ENCODE data around the gene PFKFB4. TPM values are rescaled to one million over a fixed set of nuclear protein-coding genes. Genes with fewer than 3 reads are reported as not detected.

Gene PFKFB4
- polyA plus RNA-seq, 1 of the 3 experiments (the other 2 are of a cell fraction) = 5.7 TPM

Small RNAs within 50 kb of the gene (small RNA-seq; reads per million reads assigned to genes)
- 0 to 0.59 (median 0) reads per million in 7 experiments for gene MIR6823

Other genes starting within 250 kb of the PFKFB4 start
- not detected in 2 replicates for gene SPINK8, start 223.1 kb downstream of the PFKFB4 start, polyA plus RNA-seq (2012; rRNA removed)
- 0.07 TPM in 1 of 2 replicates, not detected in the other for gene FBXW12, start 184.6 kb downstream of the PFKFB4 start, polyA plus RNA-seq (2012; rRNA removed)
- 38.0 and 39.8 TPM in 2 replicates for gene PLXNB1, start 126.7 kb downstream of the PFKFB4 start, polyA plus RNA-seq (2012; rRNA removed)
- 24.2 and 29.6 TPM in 2 replicates for gene CCDC51, start 116.7 kb downstream of the PFKFB4 start, polyA plus RNA-seq (2012; rRNA removed)
- gene TMA7, start 116.5 kb downstream of the PFKFB4 start, polyA plus RNA-seq (2012; rRNA removed) = 393 and 438 TPM in 2 replicates
- gene ATRIP, start 110.1 kb downstream of the PFKFB4 start, polyA plus RNA-seq (2012; rRNA removed) = 5.6 and 6.5 TPM in 2 replicates
- 141 and 194 TPM in 2 replicates for gene SHISA5, start 52.6 kb downstream of the PFKFB4 start, polyA plus RNA-seq (2012; rRNA removed)
- 0.50 and 0.69 TPM in 2 replicates for gene UCN2, start 7.0 kb upstream of the PFKFB4 start, polyA plus RNA-seq (2012; rRNA removed)
- gene COL7A1, start 38.5 kb upstream of the PFKFB4 start, polyA plus RNA-seq (2012; rRNA removed) = 7.1 and 10.8 TPM in 2 replicates
- 284 and 317 TPM in 2 replicates for gene UQCRC1, start 52.8 kb upstream of the PFKFB4 start, polyA plus RNA-seq (2012; rRNA removed)
- gene TMEM89, start 65.0 kb upstream of the PFKFB4 start, polyA plus RNA-seq (2012; rRNA removed) = not detected in 2 replicates
- 31.9 and 39.6 TPM in 2 replicates for gene SLC26A6, start 78.7 kb upstream of the PFKFB4 start, polyA plus RNA-seq (2012; rRNA removed)
- 10.0 and 11.7 TPM in 2 replicates for gene CELSR3, start 106.1 kb upstream of the PFKFB4 start, polyA plus RNA-seq (2012; rRNA removed)
- 20.4 and 24.9 TPM in 2 replicates for gene NCKIPSD, start 129.1 kb upstream of the PFKFB4 start, polyA plus RNA-seq (2012; rRNA removed)
- gene IP6K2, start 160.4 kb upstream of the PFKFB4 start, polyA plus RNA-seq (2012; rRNA removed) = 178 and 219 TPM in 2 replicates